MV-4-11 (cell line): ENCODE results near the gene OR2T29.
"Not testable (repeated sequence)": the region's sequence is repeated elsewhere in the genome, so short reads cannot be mapped to it uniquely, and the experiment has no call there.

Experiments
- DNase-seq: peaks from one replicate; lab custom pipeline; 2025; lab: John Stamatoyannopoulos, UW

The OR2T29 gene, protein sequence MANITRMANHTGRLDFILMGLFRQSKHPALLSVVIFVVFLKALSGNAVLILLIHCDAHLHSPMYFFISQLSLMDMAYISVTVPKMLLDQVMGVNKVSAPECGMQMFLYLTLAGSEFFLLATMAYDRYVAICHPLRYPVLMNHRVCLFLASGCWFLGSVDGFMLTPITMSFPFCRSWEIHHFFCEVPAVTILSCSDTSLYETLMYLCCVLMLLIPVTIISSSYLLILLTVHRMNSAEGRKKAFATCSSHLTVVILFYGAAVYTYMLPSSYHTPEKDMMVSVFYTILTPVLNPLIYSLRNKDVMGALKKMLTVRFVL

DNA sequence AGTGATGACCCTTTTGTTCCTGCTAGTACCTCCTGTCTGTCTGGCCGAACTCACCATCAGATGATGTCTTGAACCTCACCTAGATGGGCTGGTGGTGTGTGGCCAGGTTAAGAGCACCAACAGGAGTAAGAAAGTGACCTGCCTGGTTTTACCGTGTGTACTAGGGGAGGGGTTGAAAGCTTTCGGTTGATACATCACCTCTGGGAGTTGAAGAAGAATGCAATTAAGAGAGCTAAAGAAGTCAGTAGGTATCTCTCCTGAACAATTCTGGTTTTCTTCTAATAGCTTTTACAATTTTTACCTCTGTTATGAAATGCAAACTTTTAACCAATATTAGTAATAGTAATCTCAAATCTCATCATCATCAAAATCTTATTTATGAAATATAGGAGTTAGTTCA lies at the start of gene OR2T29:
TSS of gene OR2T29 (minus strand) at position 101 of the 400 bp plus-strand sequence. CDS start 3,281 bp downstream, outside the sequence.
- not testable (repeated sequence) for DNase-seq

DNA sequence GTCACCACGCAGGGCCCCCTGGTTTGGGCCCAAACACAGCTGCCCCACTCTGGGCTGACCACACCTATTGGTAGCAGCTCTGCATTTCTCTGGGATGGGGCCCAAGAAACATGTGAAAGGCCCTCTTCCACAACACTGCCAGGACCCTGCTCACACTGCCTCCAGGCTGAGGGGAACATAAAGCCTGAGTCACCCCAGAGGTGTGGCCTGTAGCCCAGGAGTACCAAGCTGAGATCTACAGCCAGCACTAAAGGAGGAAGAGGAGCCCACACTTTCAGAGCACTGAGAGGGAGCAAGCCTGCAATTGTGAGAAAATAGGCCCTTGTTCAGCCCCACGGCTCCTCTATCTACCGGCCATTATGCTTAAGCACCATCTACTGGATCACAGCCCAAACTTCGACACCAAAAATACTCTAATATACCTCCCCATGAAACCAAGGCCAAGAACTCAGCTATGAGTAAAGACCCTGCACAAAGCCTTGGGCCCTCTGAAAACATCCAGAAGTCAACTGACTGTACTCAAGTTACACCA lies 49.4 kb upstream of the OR2T29 start:
- DNase-seq: no peak

GRCh38 chr1:248610301-248610700 lies 47.7 kb upstream of the OR2T29 start:
- DNase-seq: no peak

DNA sequence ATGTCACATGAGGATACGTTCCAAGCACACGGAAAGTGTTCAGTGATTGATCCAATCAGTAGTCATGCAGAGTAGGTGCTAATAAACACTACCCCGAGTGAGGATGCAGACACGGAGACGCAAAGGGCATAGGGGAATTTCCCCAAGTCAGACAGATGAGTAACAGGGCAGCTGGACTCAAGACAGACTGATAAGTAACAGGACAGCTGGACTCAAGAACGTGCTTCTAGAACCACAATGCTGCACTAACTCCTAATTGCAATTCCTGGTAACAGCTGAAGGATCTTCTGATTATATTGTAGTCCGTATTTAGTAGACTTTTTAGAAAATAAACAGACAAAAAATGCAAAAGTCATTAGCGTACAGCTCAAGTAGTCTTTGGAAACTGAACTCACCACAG lies 36.8 kb upstream of the OR2T29 start:
- DNase-seq: no peak

DNA sequence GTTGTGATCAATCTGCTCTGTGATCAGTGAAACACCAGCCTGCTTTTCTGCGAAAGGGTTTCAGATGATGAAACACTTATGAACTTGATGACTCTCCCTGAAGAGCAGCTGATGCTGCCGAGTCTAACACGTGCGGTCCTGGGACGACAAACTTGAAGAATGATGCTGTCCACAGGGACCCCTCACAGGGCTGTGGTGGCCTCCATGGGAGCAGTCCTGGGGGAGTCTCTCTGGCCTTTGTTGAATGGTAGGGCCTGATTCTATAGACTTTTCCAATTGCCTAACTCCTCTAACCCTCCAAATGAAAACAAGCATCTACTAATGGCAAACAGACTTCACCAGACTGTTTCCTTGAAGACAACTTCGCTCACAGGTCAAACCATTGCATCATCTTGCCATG lies 35.0 kb upstream of the OR2T29 start, which contains the start of gene OR2T10:
TSS of gene OR2T10 (minus strand) at position 112 of the 400 bp plus-strand sequence. CDS start 3,932 bp downstream, outside the sequence.
- no peak for DNase-seq

GRCh38 chr1:248596615-248597014 lies 34.0 kb upstream of the OR2T29 start:
- peak; percentile 85 for DNase-seq

- DNase-seq: no peak
Measured at GRCh38 chr1:248593226-248593625, 30.7 kb upstream of the OR2T29 start.

- DNase-seq: no peak
Measured at GRCh38 chr1:248592655-248593054, 30.1 kb upstream of the OR2T29 start.

DNA sequence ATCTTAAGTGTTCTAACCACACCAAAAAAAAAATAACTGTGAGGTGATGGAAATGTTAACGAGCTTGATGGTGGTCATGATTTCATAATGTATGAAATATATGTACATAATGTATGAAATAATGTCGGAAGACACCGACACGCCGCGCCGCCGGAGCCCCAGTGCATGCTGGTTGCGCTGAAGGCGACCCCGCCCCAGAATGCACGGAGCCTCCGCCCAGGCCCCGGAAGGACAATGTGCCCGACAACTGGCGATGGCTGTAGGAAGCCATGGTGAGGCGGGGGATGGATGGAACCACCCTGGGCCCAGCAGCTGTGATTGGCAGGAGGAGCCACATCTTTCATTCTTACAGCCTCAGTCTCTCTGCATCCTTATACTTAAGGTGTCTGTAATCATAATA lies 27.5 kb upstream of the OR2T29 start:
- no peak for DNase-seq

GRCh38 chr1:248589334-248589733 lies 26.8 kb upstream of the OR2T29 start:
- DNase-seq: no peak

- no peak for DNase-seq
Measured at GRCh38 chr1:248585266-248585665, 22.7 kb upstream of the OR2T29 start.

- DNase-seq: peak; percentile 48
Measured at GRCh38 chr1:248576260-248576980, 13.8 kb upstream of the OR2T29 start.

DNA sequence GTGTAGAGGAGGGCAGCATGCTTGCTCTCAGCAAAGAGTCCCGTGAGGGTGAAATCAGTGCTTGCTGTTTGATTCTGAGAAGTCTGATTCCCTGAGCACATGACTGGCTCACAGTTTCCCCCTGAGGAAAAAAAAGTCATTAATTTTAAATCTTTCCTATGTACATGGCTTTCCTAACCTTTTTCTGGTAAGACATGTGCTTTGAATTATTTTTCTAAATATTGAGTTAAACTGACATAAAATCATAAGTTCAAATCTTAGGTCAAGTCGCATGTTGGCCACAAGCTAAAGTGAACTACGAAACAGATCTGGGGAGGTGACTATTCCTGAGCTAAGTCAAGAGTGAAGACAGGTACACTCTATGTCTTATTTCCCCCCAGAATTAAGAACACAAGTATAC lies 12.1 kb upstream of the OR2T29 start, which contains the start of gene OR2T34:
TSS of gene OR2T34 (minus strand) at position 101 of the 400 bp plus-strand sequence. CDS start at position 101, 0 bp downstream.
- DNase-seq: not testable (repeated sequence)

GRCh38 chr1:248573856-248574255 lies 11.3 kb upstream of the OR2T29 start:
- not testable (repeated sequence) for DNase-seq

DNA sequence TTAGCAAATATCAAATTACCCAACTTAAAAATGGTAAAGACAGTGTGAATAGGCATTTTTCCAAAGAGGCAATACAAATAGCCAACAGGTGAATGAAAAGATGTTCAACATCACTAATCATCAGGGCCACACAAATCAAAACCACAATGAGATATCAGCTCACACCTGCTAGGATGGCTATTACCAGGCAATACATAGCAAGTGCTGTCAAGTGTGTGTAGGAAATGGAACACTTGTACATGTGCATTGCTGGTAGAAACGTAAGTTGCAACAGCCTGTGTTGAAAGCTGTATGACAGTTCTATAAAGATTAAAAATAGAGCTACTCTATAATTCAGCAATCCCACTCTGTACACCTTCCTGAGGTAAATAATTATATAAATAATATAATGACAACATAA lies 9.5 kb upstream of the OR2T29 start:
- DNase-seq: not testable (repeated sequence)

DNA sequence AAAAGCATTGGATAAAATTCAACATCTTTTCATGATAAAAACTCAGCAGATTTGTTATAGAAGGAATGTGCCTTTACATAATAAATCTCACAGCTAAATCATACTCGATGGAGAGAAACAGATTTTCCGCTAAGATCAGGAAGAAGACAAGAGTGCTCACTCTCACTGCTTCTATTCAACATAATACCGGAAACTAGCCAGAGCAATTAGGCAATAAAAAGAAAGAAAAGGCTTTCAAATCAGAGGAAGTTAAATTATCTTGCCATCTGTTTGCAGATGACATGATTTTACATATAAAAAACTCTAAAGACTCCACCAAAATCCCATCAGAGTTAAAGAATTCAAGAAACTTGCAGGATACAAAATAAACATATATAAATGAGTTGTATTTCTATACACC lies 8.2 kb upstream of the OR2T29 start:
- not testable (repeated sequence) for DNase-seq

DNA sequence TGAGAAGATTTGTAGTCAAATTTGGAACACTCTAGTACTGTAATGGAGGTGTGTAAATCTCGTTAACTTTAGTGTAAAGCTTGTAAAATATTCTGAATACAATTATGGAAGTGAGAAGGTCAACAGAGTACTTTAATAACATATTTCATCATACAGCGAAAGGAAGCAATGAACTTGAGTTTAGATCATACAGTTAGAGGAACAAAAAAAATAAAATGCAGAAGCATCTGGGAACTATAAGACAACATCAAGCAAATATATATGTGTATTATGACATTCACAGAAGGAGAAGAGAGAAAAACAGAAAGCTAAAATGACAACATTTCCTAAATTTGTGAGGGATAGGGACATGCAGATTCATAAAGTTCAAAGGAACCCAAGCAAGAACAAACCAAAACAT lies 6.5 kb upstream of the OR2T29 start:
- peak; percentile 52 for DNase-seq

- DNase-seq: not testable (repeated sequence)
Measured at GRCh38 chr1:248565530-248566373, 3.2 kb upstream of the OR2T29 start.

- not testable (repeated sequence) for DNase-seq
Measured at GRCh38 chr1:248551027-248551426, 11.5 kb downstream of the OR2T29 start.

DNA sequence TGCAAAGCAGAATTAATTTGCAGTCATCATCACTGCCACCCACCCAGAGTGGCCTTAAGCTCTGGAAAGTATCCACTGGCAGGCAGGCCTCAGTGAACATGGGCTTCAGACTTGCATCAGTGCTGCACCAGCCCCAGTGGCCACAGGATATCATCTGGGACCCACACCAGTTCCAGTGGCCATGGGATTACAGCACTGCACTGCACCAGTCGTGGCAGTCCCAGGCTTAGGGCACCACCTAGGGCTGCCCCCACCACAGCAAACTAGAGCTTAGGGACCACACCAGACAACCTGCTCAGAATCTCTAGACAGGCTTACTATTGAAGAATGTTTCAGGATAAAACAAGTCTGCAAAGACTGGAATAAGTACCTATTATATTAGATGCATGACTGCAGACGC lies 15.2 kb downstream of the OR2T29 start:
- DNase-seq: not testable (repeated sequence)

GRCh38 chr1:248537449-248537848 lies 25.1 kb downstream of the OR2T29 start:
- DNase-seq: not testable (repeated sequence)

GRCh38 chr1:248521856-248522255 lies 40.7 kb downstream of the OR2T29 start:
- DNase-seq: no peak
